GM23338 (cell line): ENCODE results near the gene CD48. TPM values are rescaled to one million over a fixed set of nuclear protein-coding genes. Genes with fewer than 3 reads are reported as not detected.
A peak's percentile ranks its signal among the peaks of the same experiment; 100 is the strongest.
"Not testable (repeated sequence)": the region's sequence is repeated elsewhere in the genome, so short reads cannot be mapped to it uniquely, and the experiment has no call there.

ENCODE experiments used
- ATAC-seq: fragments of 200-7000 bp; cut with Tn5 transposase; 3 replicates; pipeline ENCODE4 v1.9.1; 2020
- DNase-seq: peaks from one replicate; pipeline ENCODE4 v3.0.0-alpha.2; 2015; ENCODE audit warnings: low spot score
- H2AFZ ChIP-seq: fragments of 200-600 bp; sonication (generic); 2 replicates; pipeline ENCODE4 v1.8.0; 2016; ENCODE audit warnings: antibody characterized with exemption, mild to moderate bottlenecking, moderate library complexity
- H3F3A ChIP-seq: fragments of 200-600 bp; sonication (generic); replicated peaks from 2 replicates; pipeline ENCODE4 v1.8.0; 2017; ENCODE audit warnings: antibody characterized with exemption, mixed run types, low read depth
- H3K27ac ChIP-seq: fragments of 200-600 bp; sonication (generic); 2 replicates; pipeline ENCODE4 v1.6.1; 2016; ENCODE audit warnings: low read depth
- H3K27me3 ChIP-seq: fragments of 200-600 bp; sonication (generic); 2 replicates; pipeline ENCODE4 v1.8.0; 2016; ENCODE audit warnings: mild to moderate bottlenecking, mixed run types, moderate library complexity; ENCODE audit not compliant: insufficient read depth
- H3K36me3 ChIP-seq: fragments of 200-600 bp; sonication (generic); 2 replicates; pipeline ENCODE4 v1.8.0; 2016; ENCODE audit warnings: mild to moderate bottlenecking; ENCODE audit not compliant: insufficient read depth
- H3K4me1 ChIP-seq: fragments of 200-600 bp; sonication (generic); 2 replicates; pipeline ENCODE4 v1.8.0; 2016; ENCODE audit warnings: mild to moderate bottlenecking, moderate library complexity; ENCODE audit not compliant: insufficient read depth
- H3K4me2 ChIP-seq: fragments of 200-600 bp; sonication (generic); 2 replicates; pipeline ENCODE4 v1.7.1; 2017; ENCODE audit warnings: mixed run types
- H3K4me3 ChIP-seq: fragments of 200-600 bp; sonication (generic); 2 replicates; pipeline ENCODE4 v1.6.1; 2016; ENCODE audit warnings: mixed run types
- H3K79me2 ChIP-seq: fragments of 200-600 bp; sonication (generic); replicated peaks from 2 replicates; pipeline ENCODE4 v1.8.0; 2017; ENCODE audit warnings: mild to moderate bottlenecking; ENCODE audit not compliant: insufficient read depth
- H3K9me2 ChIP-seq: fragments of 200-600 bp; sonication (generic); 2 replicates; pipeline ENCODE4 v1.8.0; 2017; ENCODE audit not compliant: insufficient read depth
- H4K20me1 ChIP-seq: fragments of 200-600 bp; sonication (generic); replicated peaks from 2 replicates; pipeline ENCODE4 v1.8.0; 2017; ENCODE audit warnings: mild to moderate bottlenecking; ENCODE audit not compliant: insufficient read depth
- H3K27ac Mint-ChIP-seq: 2 replicates; pipeline ENCODE4 v1.8.0; 2020; ENCODE audit warnings: inconsistent platforms, mild to moderate bottlenecking, moderate library complexity, mixed read lengths
- H3K27me3 Mint-ChIP-seq: 3 replicates; pipeline ENCODE4 v1.8.0; 2022; ENCODE audit warnings: low read depth, mild to moderate bottlenecking, moderate library complexity, mixed read lengths, inconsistent platforms; ENCODE audit not compliant: insufficient read depth, poor library complexity
- H3K36me3 Mint-ChIP-seq: 3 replicates; pipeline ENCODE4 v1.8.0; 2021; ENCODE audit warnings: low read depth, mild to moderate bottlenecking, inconsistent platforms, moderate library complexity, mixed read lengths
- H3K4me1 Mint-ChIP-seq: 3 replicates; pipeline ENCODE4 v1.8.0; 2020; ENCODE audit warnings: mild to moderate bottlenecking, inconsistent platforms, mixed read lengths
- H3K4me3 Mint-ChIP-seq: 3 replicates; pipeline ENCODE4 v1.8.0; 2021; ENCODE audit warnings: moderate library complexity, mild to moderate bottlenecking, inconsistent platforms, mixed read lengths
- H3K9me3 Mint-ChIP-seq: 3 replicates; pipeline ENCODE4 v1.8.0; 2020; ENCODE audit warnings: moderate library complexity, mild to moderate bottlenecking, inconsistent platforms, mixed read lengths
- CREB1 ChIP-seq: fragments of 250-450 bp; sonication (Bioruptor Pico); IDR thresholded peaks from 2 replicates; pipeline ENCODE4 v1.5.0; 2020; ENCODE audit warnings: low read depth, mild to moderate bottlenecking, moderate library complexity
- EZH2phosphoT487 ChIP-seq: fragments of 200-600 bp; sonication (generic); IDR thresholded peaks from one replicate; pipeline ENCODE4 v1.8.1; 2018; ENCODE audit warnings: antibody characterized with exemption; ENCODE audit not compliant: unreplicated experiment
- JUNB ChIP-seq: IDR thresholded peaks from one replicate; pipeline ENCODE4 v1.6.1; 2016; ENCODE audit warnings: antibody characterized with exemption; ENCODE audit not compliant: unreplicated experiment
- NANOG ChIP-seq: IDR thresholded peaks from 2 replicates; pipeline ENCODE4 v1.6.1; 2016; ENCODE audit warnings: antibody characterized with exemption, borderline replicate concordance
- STAT1 ChIP-seq: IDR thresholded peaks from one replicate; pipeline ENCODE4 v1.6.1; 2016; ENCODE audit warnings: antibody characterized with exemption; ENCODE audit not compliant: unreplicated experiment
- polyA plus RNA-seq: library from polyadenylated mRNA; unstranded; fragments of >200 nt; fragmentation: Nextera tagmentation; extraction: Ambion mirVana; gene quantifications from 2 replicates; pipeline ENCODE4 v1.2.1, GENCODE V29; 2016
- total RNA-seq: library from RNA; depleted of rRNA; stranded (reverse); fragments of >200 nt; shearing (Covaris generic); gene quantifications from 2 replicates; pipeline ENCODE4 v1.2.3, GENCODE V29; 2014
- TF ChIP-seq, protein P1 (sequence below): fragments of 250-450 bp; sonication (Bioruptor Pico); IDR thresholded peaks from 2 replicates; pipeline ENCODE4 v1.5.0; 2020; ENCODE audit warnings: mild to moderate bottlenecking, moderate library complexity

Gene CD48
- total and polyA plus RNA-seq, 2 experiments from 2014 or later: 0.34 to 0.45 TPM

GRCh38 chr1:160731990-160732389 lies 20.4 kb upstream of the CD48 start (continued):
- TF ChIP-seq, protein P1, sequence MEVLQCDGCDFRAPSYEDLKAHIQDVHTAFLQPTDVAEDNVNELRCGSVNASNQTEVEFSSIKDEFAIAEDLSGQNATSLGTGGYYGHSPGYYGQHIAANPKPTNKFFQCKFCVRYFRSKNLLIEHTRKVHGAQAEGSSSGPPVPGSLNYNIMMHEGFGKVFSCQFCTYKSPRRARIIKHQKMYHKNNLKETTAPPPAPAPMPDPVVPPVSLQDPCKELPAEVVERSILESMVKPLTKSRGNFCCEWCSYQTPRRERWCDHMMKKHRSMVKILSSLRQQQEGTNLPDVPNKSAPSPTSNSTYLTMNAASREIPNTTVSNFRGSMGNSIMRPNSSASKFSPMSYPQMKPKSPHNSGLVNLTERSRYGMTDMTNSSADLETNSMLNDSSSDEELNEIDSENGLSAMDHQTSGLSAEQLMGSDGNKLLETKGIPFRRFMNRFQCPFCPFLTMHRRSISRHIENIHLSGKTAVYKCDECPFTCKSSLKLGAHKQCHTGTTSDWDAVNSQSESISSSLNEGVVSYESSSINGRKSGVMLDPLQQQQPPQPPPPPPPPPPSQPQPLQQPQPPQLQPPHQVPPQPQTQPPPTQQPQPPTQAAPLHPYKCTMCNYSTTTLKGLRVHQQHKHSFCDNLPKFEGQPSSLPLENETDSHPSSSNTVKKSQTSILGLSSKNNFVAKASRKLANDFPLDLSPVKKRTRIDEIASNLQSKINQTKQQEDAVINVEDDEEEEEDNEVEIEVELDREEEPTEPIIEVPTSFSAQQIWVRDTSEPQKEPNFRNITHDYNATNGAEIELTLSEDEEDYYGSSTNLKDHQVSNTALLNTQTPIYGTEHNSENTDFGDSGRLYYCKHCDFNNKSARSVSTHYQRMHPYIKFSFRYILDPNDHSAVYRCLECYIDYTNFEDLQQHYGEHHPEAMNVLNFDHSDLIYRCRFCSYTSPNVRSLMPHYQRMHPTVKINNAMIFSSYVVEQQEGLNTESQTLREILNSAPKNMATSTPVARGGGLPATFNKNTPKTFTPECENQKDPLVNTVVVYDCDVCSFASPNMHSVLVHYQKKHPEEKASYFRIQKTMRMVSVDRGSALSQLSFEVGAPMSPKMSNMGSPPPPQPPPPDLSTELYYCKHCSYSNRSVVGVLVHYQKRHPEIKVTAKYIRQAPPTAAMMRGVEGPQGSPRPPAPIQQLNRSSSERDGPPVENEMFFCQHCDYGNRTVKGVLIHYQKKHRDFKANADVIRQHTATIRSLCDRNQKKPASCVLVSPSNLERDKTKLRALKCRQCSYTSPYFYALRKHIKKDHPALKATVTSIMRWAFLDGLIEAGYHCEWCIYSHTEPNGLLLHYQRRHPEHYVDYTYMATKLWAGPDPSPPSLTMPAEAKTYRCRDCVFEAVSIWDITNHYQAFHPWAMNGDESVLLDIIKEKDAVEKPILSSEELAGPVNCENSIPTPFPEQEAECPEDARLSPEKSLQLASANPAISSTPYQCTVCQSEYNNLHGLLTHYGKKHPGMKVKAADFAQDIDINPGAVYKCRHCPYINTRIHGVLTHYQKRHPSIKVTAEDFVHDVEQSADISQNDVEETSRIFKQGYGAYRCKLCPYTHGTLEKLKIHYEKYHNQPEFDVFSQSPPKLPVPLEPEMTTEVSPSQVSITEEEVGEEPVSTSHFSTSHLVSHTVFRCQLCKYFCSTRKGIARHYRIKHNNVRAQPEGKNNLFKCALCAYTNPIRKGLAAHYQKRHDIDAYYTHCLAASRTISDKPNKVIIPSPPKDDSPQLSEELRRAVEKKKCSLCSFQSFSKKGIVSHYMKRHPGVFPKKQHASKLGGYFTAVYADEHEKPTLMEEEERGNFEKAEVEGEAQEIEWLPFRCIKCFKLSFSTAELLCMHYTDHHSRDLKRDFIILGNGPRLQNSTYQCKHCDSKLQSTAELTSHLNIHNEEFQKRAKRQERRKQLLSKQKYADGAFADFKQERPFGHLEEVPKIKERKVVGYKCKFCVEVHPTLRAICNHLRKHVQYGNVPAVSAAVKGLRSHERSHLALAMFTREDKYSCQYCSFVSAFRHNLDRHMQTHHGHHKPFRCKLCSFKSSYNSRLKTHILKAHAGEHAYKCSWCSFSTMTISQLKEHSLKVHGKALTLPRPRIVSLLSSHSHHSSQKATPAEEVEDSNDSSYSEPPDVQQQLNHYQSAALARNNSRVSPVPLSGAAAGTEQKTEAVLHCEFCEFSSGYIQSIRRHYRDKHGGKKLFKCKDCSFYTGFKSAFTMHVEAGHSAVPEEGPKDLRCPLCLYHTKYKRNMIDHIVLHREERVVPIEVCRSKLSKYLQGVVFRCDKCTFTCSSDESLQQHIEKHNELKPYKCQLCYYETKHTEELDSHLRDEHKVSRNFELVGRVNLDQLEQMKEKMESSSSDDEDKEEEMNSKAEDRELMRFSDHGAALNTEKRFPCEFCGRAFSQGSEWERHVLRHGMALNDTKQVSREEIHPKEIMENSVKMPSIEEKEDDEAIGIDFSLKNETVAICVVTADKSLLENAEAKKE (CRISPR knock-in tag): no peak
- TF ChIP-seq EZH2phosphoT487 (no peak), STAT1 (no peak)

GRCh38 chr1:160731564-160731963 lies 19.9 kb upstream of the CD48 start:
- H3K79me2 ChIP-seq, H3K4me1 Mint-ChIP-seq, H3K27ac Mint-ChIP-seq, H3K36me3 Mint-ChIP-seq, H3K4me2 ChIP-seq, H3K4me3 Mint-ChIP-seq, ATAC-seq, H3K4me1 ChIP-seq, H3K9me2 ChIP-seq, H3K27ac ChIP-seq, H3F3A ChIP-seq, DNase-seq, H3K4me3 ChIP-seq, H3K27me3 ChIP-seq, H3K27me3 Mint-ChIP-seq, H3K36me3 ChIP-seq, H4K20me1 ChIP-seq, H2AFZ ChIP-seq: not testable (repeated sequence)
- peaks cover 11% of the 10 kb centered on the region for H3K9me3 Mint-ChIP-seq

DNA sequence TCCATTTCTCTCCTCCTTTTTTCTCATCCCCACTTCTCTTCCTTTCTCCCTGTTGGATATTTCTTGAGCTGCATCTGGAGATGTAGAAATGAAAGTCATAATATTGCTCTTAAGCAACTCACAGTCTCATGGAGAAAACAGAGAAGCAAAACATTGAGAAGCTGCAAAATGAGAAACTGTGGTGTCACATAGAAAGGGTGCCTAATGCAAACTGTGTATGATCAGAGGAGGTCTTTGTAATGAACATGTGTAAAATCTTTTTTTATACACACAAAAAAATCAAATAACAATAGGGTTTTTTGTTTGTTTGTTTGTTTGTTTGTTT lies 15.7 kb upstream of the CD48 start:
- DNase-seq (no peak), ATAC-seq (no peak)
- H3K4me1 Mint-ChIP-seq: peaks cover 11% of the 10 kb centered on the region; the same call in 2 of the 3 replicates
- H3K27me3 Mint-ChIP-seq: no peaks in the 10 kb centered on the region
- no peaks in the 10 kb centered on the region for H3K27me3 ChIP-seq
- H3K36me3 Mint-ChIP-seq: no peaks in the 10 kb centered on the region
- H3K4me3 ChIP-seq: no peak overlapping the region
- H4K20me1 ChIP-seq: no peaks in the 10 kb centered on the region
- no peaks in the 10 kb centered on the region for H3F3A ChIP-seq
- H3K9me3 Mint-ChIP-seq: peaks cover 3% of the 10 kb centered on the region; the same call in 1 of the 3 replicates
- no peaks in the 10 kb centered on the region for H3K36me3 ChIP-seq
- H3K27ac ChIP-seq: no peak overlapping the region
- H3K4me3 Mint-ChIP-seq: no peak overlapping the region
- H3K79me2 ChIP-seq: no peaks in the 10 kb centered on the region
- no peak overlapping the region for H3K27ac Mint-ChIP-seq
- H2AFZ ChIP-seq: peak overlapping the region; percentile 66
- H3K4me2 ChIP-seq: no peak overlapping the region
- no peaks in the 10 kb centered on the region for H3K9me2 ChIP-seq
- H3K4me1 ChIP-seq: peaks cover 24% of the 10 kb centered on the region
- TF ChIP-seq CREB1 (CRISPR knock-in tag) (no peak), NANOG (no peak), JUNB (no peak)
- TF ChIP-seq, protein P1 (CRISPR knock-in tag): no peak
